Heart right ventricle (tissue), 16 donors: ENCODE measurements around the gene NUBPL. TPM values are rescaled to one million over a fixed set of nuclear protein-coding genes. Genes with fewer than 3 reads are reported as not detected.

Source experiments
- ATAC-seq, 8 donors: fragments of 200-7000 bp; cut with Tn5 transposase; one replicate each; pipeline ENCODE4 v1.9.1; 2020; ENCODE audit warnings: mild to moderate bottlenecking in 8 of 8, moderate library complexity in 8 of 8, moderate number of reproducible peaks in 1 of 8
- DNase-seq, 2 donors: peaks; one replicate each; pipeline ENCODE4 v3.0.0-alpha.2; 2020
- H3K27ac ChIP-seq, 10 donors: fragments of 200-600 bp; sonication (generic) in 2 of 10; one replicate each; pipeline versions ENCODE4 v1.5.0 to v1.8.0; 2020 to 2022; ENCODE audit warnings: mild to moderate bottlenecking in 3 of 10
- H3K27me3 ChIP-seq, 7 donors: fragments of 200-600 bp; one replicate each; pipeline ENCODE4 v1.8.0; 2021 to 2022; ENCODE audit warnings: mild to moderate bottlenecking in 2 of 7
- H3K36me3 ChIP-seq, 9 donors: fragments of 200-600 bp; sonication (generic) in 1 of 9; one replicate each; pipeline versions ENCODE4 v1.5.0 to v1.8.0; 2020 to 2022; ENCODE audit warnings: mild to moderate bottlenecking in 2 of 9
- H3K4me1 ChIP-seq, 9 donors: fragments of 200-600 bp; sonication (generic) in 1 of 9; one replicate each; pipeline versions ENCODE4 v1.5.0 to v1.8.0; 2020 to 2022; ENCODE audit warnings: mild to moderate bottlenecking in 4 of 9
- H3K4me3 ChIP-seq, 10 donors: fragments of 200-600 bp; sonication (generic) in 2 of 10; one replicate each; pipeline versions ENCODE4 v1.5.0 to v1.8.0; 2020 to 2022; ENCODE audit warnings: mild to moderate bottlenecking in 7 of 10, moderate library complexity in 2 of 10
- H3K9me3 ChIP-seq, 11 donors: fragments of 200-600 bp in 10 of 11; sonication (generic) in 2 of 11; one replicate each; pipeline versions ENCODE4 v1.5.0 to v1.8.0; 2013 to 2022; ENCODE audit warnings: mild to moderate bottlenecking in 2 of 11, control low read depth in 1 of 11, moderate library complexity in 1 of 11
- CTCF ChIP-seq, 9 donors: fragments of 200-600 bp; sonication (generic) in 2 of 9; IDR thresholded peaks; one replicate each; pipeline versions ENCODE4 v1.5.0 to v1.8.0; 2021 to 2022; ENCODE audit warnings: antibody characterized with exemption in 9 of 9, mild to moderate bottlenecking in 5 of 9, moderate library complexity in 1 of 9
- WGBS, 2 donors: extraction: QIAGEN DNeasy Blood & Tissue Kit; methylation state at CpG; one replicate each; pipeline ENCODE4 v1.1.7; 2013; ENCODE audit warnings: inconsistent platforms in 1 of 2; 5-methylcytosine and 5-hydroxymethylcytosine counted together
- intact Hi-C, 10 donors: fragments of 100-400 bp; cut with DNase I; formaldehyde crosslinking; loops; one replicate each; pipeline versions ENCODE4 v1.11.1 to v1.14.2; 2022
- polyA plus RNA-seq, 2 donors: library from polyadenylated mRNA; stranded (reverse); fragments of 200-250 nt; gene quantifications; one replicate each; pipeline ENCODE4 v1.2.3, GENCODE V29; 2013
- total RNA-seq, 10 donors: library from RNA; stranded (reverse); fragmentation: NEBNext Ultra II Directional in 3 of 10; extraction: Animal tissue kit (Norgen Biotek cat#: 25700) in 3 of 10; gene quantifications; one replicate each; pipeline versions ENCODE4 v1.2.1 to v1.2.4, GENCODE V29; 2021 to 2023
- donor health status: Arrhythmogenic right ventricular cardiomyopathy.
- donor health status: ischemic (EF 13 %, LVEDD 7.1; RV severe dilation, severe dysfunction).
- donor health status: healthy with polysubstance abuse.
- donor health status: DM: no; HTN: yes; CAD: no.
- donor health status: DM: no; HTN: no; CAD: no.
- donor health status: ischemic (EF 25% LVEDD 6.9; RV normal size, moderate dysfunction).
- donor health status: ischemic (EF 25% LVEDD 5.7; RV mildly dilated, moderate dysfunction).
- donor health status: healthy.
- donor health status: DM: yes; HTN: yes; CAD: no.
- donor health status: Ischemic cardiomyopathy.
- donor health status: ischemic (EF 35%, LVEDD 5.7; RV mildly dilated, moderate dysfunction).
- donor health status: nonischemic (EF 11% LVEDD 7.7; RV severe dilation, severe dysfunction).
- donor health status: DM: yes; HTN: yes; CAD: no.
- donor health status: PGD.
- donor health status: ischemic (EF 29% LVEDD 5.4; RV normal size, mild dysfunction).
- donor health status: nonischemic (EF 23%, LVEDD 6.1; RV moderate dilation, normal function).

NUBPL gene
- total and polyA plus RNA-seq, 12 donors, result 4.0 to 32.0 (median 24.1) TPM

GRCh38 chr14:31572955-31573354 is 11.8 kb downstream of the NUBPL start:
- intact Hi-C loops, result no loop called here

GRCh38 chr14:31576949-31577348 is 15.7 kb downstream of the NUBPL start:
- Histone ChIP-seq H3K4me1 (peaks cover 0 to 47% (median 23%) of the 10 kb centered on the region in 9 donors), H3K27ac (peak overlapping the region in 2 of 10 donors; percentile 29 to 66), H3K36me3 (peaks cover 0 to 6% (median 0%) of the 10 kb centered on the region in 9 donors), H3K27me3 (no peaks in the 10 kb centered on the region), H3K4me3 (no peak overlapping the region), H3K9me3 (no peaks in the 10 kb centered on the region)
- intact Hi-C loops, result no loop called here
- 81 to 84% methylated on average over 1 of the region's 1 CpG for WGBS, 2 donors
- TF ChIP-seq CTCF (IDR thresholded peaks at IDR 0.05), result no peak
- DNase-seq (no peak), ATAC-seq (no peak)

More at GRCh38 chr14:31572955-31573354, 11.8 kb downstream of the NUBPL start:
- H3K27ac ChIP-seq, result no peak overlapping the region
- TF ChIP-seq CTCF (IDR thresholded peaks at IDR 0.05), result no peak
- H3K36me3 ChIP-seq, result peaks cover 0 to 6% (median 0%) of the 10 kb centered on the region in 9 donors
- no peak for DNase-seq
- H3K27me3 ChIP-seq, result no peaks in the 10 kb centered on the region
- peaks cover 0 to 26% (median 10%) of the 10 kb centered on the region in 9 donors for H3K4me1 ChIP-seq
- WGBS, 2 donors, result 92 to 97% methylated on average over 2 of the region's 2 CpGs
- H3K9me3 ChIP-seq, result no peaks in the 10 kb centered on the region
- H3K4me3 ChIP-seq, result no peak overlapping the region
- ATAC-seq, result no peak

- Histone ChIP-seq H3K4me1 (peaks cover 0 to 60% (median 35%) of the 10 kb centered on the region in 9 donors), H3K27me3 (no peaks in the 10 kb centered on the region), H3K4me3 (peak overlapping the region in 4 of 10 donors; percentile 5 to 15 (median 8)), H3K9me3 (no peaks in the 10 kb centered on the region), H3K36me3 (peaks cover 0 to 6% (median 0%) of the 10 kb centered on the region in 9 donors), H3K27ac (peak overlapping the region in 7 of 10 donors; percentile 1 to 66 (median 46))
- 35 to 39% methylated on average over 3 of the region's 3 CpGs for WGBS, 2 donors
- DNase-seq (no peak), ATAC-seq (peak in 4 of 8 donors; percentile 41 to 62 (median 48))
- no peak for TF ChIP-seq CTCF (IDR thresholded peaks at IDR 0.05)
- intact Hi-C loops, result no loop called here
Measured at GRCh38 chr14:31578266-31578665, 17.1 kb downstream of the NUBPL start.

- 51 to 55% methylated on average over 7 of the region's 7 CpGs for WGBS, 2 donors
- H3K9me3 ChIP-seq, result no peaks in the 10 kb centered on the region
Measured at GRCh38 chr14:31578792-31579501, 17.7 kb downstream of the NUBPL start.

More at GRCh38 chr14:31578792-31579501, 17.7 kb downstream of the NUBPL start:
- H3K4me3 ChIP-seq, result peak overlapping the region in 2 of 10 donors; percentile 7 to 15
- peaks cover 0 to 64% (median 36%) of the 10 kb centered on the region in 9 donors for H3K4me1 ChIP-seq
- ATAC-seq, result peak in 1 of 8 donors; percentile 23
- no peak for DNase-seq
- no peak for TF ChIP-seq CTCF (IDR thresholded peaks at IDR 0.05)
- intact Hi-C loops, result no loop called here
- H3K27ac ChIP-seq, result peak overlapping the region in 7 of 10 donors; percentile 1 to 66 (median 46)
- H3K36me3 ChIP-seq, result peaks cover 0 to 6% (median 0%) of the 10 kb centered on the region in 9 donors
- no peaks in the 10 kb centered on the region for H3K27me3 ChIP-seq
